OCI-LY1 (cell line): ENCODE results near the gene NEDD4L.

Experiments
- H2AFZ ChIP-seq: fragments of 200-600 bp; sonication (generic), shearing (Covaris generic); 2 replicates; pipeline ENCODE4 v1.6.0; 2014; ENCODE audit warnings: antibody characterized with exemption, mild to moderate bottlenecking, low read length
- H3F3A ChIP-seq: fragments of 200-600 bp; sonication (generic), shearing (Covaris generic); 2 replicates; pipeline ENCODE4 v1.6.0; 2014; ENCODE audit warnings: mild to moderate bottlenecking, antibody characterized with exemption, low read length, moderate library complexity; ENCODE audit not compliant: insufficient read depth
- H3K27ac ChIP-seq: fragments of 200-600 bp; sonication (generic); 2 replicates; pipeline ENCODE4 v1.5.1; 2014; ENCODE audit warnings: low read length, mixed run types, mild to moderate bottlenecking, low read depth; ENCODE audit not compliant: poor library complexity, severe bottlenecking
- H3K27me3 ChIP-seq: fragments of 200-600 bp; sonication (generic); 2 replicates; pipeline ENCODE4 v1.6.0; 2014; ENCODE audit warnings: antibody characterized with exemption, mild to moderate bottlenecking, low read length, moderate library complexity; ENCODE audit not compliant: insufficient read depth
- H3K36me3 ChIP-seq: fragments of 200-600 bp; sonication (generic); 2 replicates; pipeline ENCODE4 v1.6.1; 2014; ENCODE audit warnings: mild to moderate bottlenecking, antibody characterized with exemption, low read length, moderate library complexity, mixed read lengths; ENCODE audit not compliant: insufficient read depth
- H3K4me1 ChIP-seq: fragments of 200-600 bp; sonication (generic); 2 replicates; pipeline ENCODE4 v1.5.1; 2014; ENCODE audit warnings: mild to moderate bottlenecking, low read length, moderate library complexity; ENCODE audit not compliant: insufficient read depth, severe bottlenecking
- H3K4me2 ChIP-seq: fragments of 200-600 bp; sonication (generic), shearing (Covaris generic); 2 replicates; pipeline ENCODE4 v1.6.1; 2014; ENCODE audit warnings: low read length
- H3K4me3 ChIP-seq: fragments of 200-600 bp; sonication (generic); 2 replicates; pipeline ENCODE4 v1.5.1; 2014; ENCODE audit warnings: low read length, low read depth, mild to moderate bottlenecking, mixed read lengths; ENCODE audit not compliant: poor library complexity, severe bottlenecking
- H3K79me2 ChIP-seq: fragments of 200-600 bp; shearing (Covaris generic); 2 replicates; pipeline ENCODE4 v1.6.1; 2016; ENCODE audit warnings: mixed run types, low read length, mixed read lengths; ENCODE audit not compliant: insufficient read depth
- H3K9ac ChIP-seq: fragments of 200-600 bp; sonication (generic), shearing (Covaris generic); 2 replicates; pipeline ENCODE4 v1.6.1; 2014; ENCODE audit warnings: mild to moderate bottlenecking, low read length, mixed read lengths
- H3K9me2 ChIP-seq: fragments of 200-600 bp; sonication (generic), shearing (Covaris generic); 2 replicates; pipeline ENCODE4 v1.6.1; 2014; ENCODE audit warnings: low read depth, mild to moderate bottlenecking, low read length, mixed read lengths
- H3K9me3 ChIP-seq: fragments of 200-600 bp; shearing (Covaris generic); 2 replicates; pipeline ENCODE4 v1.6.1; 2014; ENCODE audit warnings: low read length, mixed read lengths
- H4K20me1 ChIP-seq: fragments of 200-600 bp; sonication (generic), shearing (Covaris generic); 2 replicates; pipeline ENCODE4 v1.6.0; 2016; ENCODE audit warnings: mild to moderate bottlenecking, low read length; ENCODE audit not compliant: insufficient read depth
- CTCF ChIP-seq: fragments of 200-600 bp; sonication (generic), shearing (Covaris generic); IDR thresholded peaks from 2 replicates; pipeline ENCODE4 v1.5.1; 2017; ENCODE audit warnings: mild to moderate bottlenecking, antibody characterized with exemption, low read length, moderate library complexity, mixed read lengths
- EZH2 ChIP-seq: fragments of 200-600 bp; sonication (generic), shearing (Covaris generic); IDR thresholded peaks from 2 replicates; pipeline ENCODE4 v1.8.0; 2017; ENCODE audit warnings: borderline replicate concordance, mixed run types, mild to moderate bottlenecking, antibody characterized with exemption, low read length, moderate library complexity, mixed read lengths

The NEDD4L gene

DNA sequence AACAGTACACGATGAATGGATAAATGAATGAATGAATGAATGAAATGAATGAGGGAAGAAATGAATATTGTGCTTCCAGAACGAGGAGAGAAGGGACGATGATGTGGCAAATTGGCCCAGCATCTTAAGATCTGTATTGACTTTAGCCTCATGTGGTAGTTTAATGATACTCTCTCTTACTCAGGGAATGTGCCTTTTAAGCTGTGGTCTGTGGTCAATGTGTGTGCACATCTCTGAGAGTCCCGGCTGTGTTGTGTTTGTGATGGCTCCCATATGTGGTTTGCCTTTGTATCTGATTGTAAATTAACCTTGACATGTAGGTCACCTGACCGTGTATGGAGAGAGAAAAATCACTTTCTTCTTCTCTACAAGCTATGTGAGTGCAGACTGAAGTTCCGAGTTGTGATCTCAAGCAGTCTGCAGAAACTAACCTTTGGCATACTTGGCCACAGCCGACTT is 91.2 kb downstream of the NEDD4L start:
- TF ChIP-seq EZH2 (no peak), CTCF (no peak)
- H3K27me3 ChIP-seq = no peaks in the 10 kb centered on the region; the same call in 1 of the 2 replicates
- no peak overlapping the region for H3K9ac ChIP-seq

DNA sequence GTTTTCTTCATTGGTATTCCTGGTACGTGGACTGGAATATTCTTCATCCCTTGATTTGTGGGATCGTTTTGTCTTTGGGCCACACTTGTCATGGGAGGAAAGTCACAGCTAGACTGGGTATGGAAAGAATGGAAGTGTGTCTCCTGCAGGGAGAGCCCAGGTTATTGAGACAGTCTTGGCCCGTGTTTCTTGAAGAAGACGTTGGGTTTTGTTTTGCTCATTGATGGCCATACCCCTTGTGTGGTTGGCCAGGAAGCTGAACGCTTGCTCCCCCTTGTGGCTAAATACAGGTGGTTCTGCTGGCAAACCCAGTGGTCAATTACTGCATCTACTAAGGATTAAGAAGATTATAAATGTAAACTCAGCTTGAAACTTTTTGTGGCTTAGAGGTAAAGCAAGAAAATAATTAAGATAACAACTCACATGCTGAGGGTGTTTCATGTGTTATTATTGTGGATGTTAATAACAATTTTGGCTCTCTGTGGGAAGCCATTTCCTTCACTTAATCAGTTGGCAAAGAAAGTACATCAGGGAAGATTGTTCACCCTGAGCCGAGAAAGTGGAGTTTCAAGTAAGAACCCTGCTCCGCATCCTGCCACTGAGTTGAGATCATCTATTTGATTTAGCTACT is 91.8 kb downstream of the NEDD4L start:
- no peaks in the 10 kb centered on the region for H3F3A ChIP-seq
- H3K4me2 ChIP-seq = no peak overlapping the region
- no peak overlapping the region for H3K27ac ChIP-seq
- H3K36me3 ChIP-seq = no peaks in the 10 kb centered on the region
- no peaks in the 10 kb centered on the region for H3K9me2 ChIP-seq
- H3K27me3 ChIP-seq = no peaks in the 10 kb centered on the region; the same call in 1 of the 2 replicates
- no peaks in the 10 kb centered on the region for H4K20me1 ChIP-seq
- no peaks in the 10 kb centered on the region for H3K9me3 ChIP-seq
- H3K4me1 ChIP-seq = no peaks in the 10 kb centered on the region
- no peak overlapping the region for H3K9ac ChIP-seq
- TF ChIP-seq CTCF (peak; percentile 88), EZH2 (no peak)
- no peaks in the 10 kb centered on the region for H3K79me2 ChIP-seq
- no peak overlapping the region for H2AFZ ChIP-seq
- no peak overlapping the region for H3K4me3 ChIP-seq

More for the DNA sequence above, 91.2 kb downstream of the NEDD4L start:
- no peaks in the 10 kb centered on the region for H3K79me2 ChIP-seq
- H2AFZ ChIP-seq = no peak overlapping the region
- H3K4me2 ChIP-seq = no peak overlapping the region
- no peak overlapping the region for H3K4me3 ChIP-seq
- no peaks in the 10 kb centered on the region for H3K9me2 ChIP-seq
- no peaks in the 10 kb centered on the region for H3K36me3 ChIP-seq
- H3F3A ChIP-seq = no peaks in the 10 kb centered on the region
- no peaks in the 10 kb centered on the region for H4K20me1 ChIP-seq
- no peak overlapping the region for H3K27ac ChIP-seq
- no peaks in the 10 kb centered on the region for H3K9me3 ChIP-seq
- H3K4me1 ChIP-seq = no peaks in the 10 kb centered on the region

GRCh38 chr18:58136879-58137278 is 92.9 kb downstream of the NEDD4L start:
- no peak overlapping the region for H3K4me2 ChIP-seq
- no peaks in the 10 kb centered on the region for H3K36me3 ChIP-seq
- no peak overlapping the region for H3K9ac ChIP-seq
- H3K79me2 ChIP-seq = no peaks in the 10 kb centered on the region
- no peaks in the 10 kb centered on the region for H3K4me1 ChIP-seq
- H3K27me3 ChIP-seq = no peaks in the 10 kb centered on the region; the same call in 1 of the 2 replicates
- no peak overlapping the region for H3K4me3 ChIP-seq
- no peaks in the 10 kb centered on the region for H4K20me1 ChIP-seq
- H3K9me2 ChIP-seq = no peaks in the 10 kb centered on the region
- H3F3A ChIP-seq = no peaks in the 10 kb centered on the region
- TF ChIP-seq CTCF (no peak), EZH2 (no peak)
- H3K27ac ChIP-seq = no peak overlapping the region
- no peak overlapping the region for H2AFZ ChIP-seq
- H3K9me3 ChIP-seq = no peaks in the 10 kb centered on the region
